ENCODE data around the gene TRIO.

The TRIO gene

GRCh38 chr5:14374100-14374499 is 231.0 kb downstream of the TRIO start:
- ChIA-PET POLR2A (no interaction called here), CTCF (interaction anchor here (1.3 kb wide), 1 partner anchor 25 kb away, joined by 3 read pairs; no protein-coding TSS in a partner anchor)
- no peaks in the 10 kb centered on the region for H3K9me3 ChIP-seq (ENCODE audit: control insufficient read depth, insufficient read depth, low read depth, low read length)

DNA sequence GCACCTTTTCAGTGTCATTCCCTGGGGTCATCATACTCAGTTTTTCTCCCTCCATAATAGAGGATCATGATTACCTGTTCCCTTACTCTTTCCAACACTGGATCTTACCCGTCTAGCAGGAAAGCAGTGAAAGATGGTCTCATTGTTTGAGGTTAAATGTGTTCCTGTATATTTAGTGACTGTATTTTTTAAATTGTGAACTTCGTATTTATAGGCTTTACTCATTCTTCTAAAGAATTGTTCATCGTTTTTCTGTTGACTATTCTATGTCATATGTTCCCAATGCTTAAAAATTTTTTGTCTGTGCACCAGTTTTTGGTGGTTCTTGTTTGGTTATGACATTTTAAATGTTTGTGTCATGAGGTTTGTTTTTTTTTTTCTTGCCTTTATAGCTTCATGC is 233.6 kb downstream of the TRIO start:
- ChIA-PET CTCF (interaction anchor here (0.7 to 2.5 kb wide), 3 partner anchors 12 to 25 kb away, joined by 3 to 8 read pairs (median 3); no protein-coding TSS in a partner anchor), POLR2A (no interaction called here)
- peaks cover 55 to 90% of the 10 kb centered on the region in 2 experiments for H3K36me3 ChIP-seq (ENCODE audit: control insufficient read depth in 2 of 2, insufficient read depth in 1 of 2, low read length in 2 of 2)

More at GRCh38 chr5:14374100-14374499, 231.0 kb downstream of the TRIO start:
- no peak overlapping the region for H3K27ac ChIP-seq (ENCODE audit: extremely low read depth, low read depth, low read length)
- no peaks in the 10 kb centered on the region for H3K4me1 ChIP-seq (ENCODE audit: control insufficient read depth, insufficient read depth, low read length)
- H3K36me3 ChIP-seq (ENCODE audit: control insufficient read depth in 2 of 2, insufficient read depth in 1 of 2, low read length in 2 of 2): peaks cover 60 to 86% of the 10 kb centered on the region in 2 experiments
- no peak for TF ChIP-seq ZNF677 (tag by site-specific recombination; IDR thresholded peaks at IDR 0.05)
- TF ChIP-seq, protein P1, sequence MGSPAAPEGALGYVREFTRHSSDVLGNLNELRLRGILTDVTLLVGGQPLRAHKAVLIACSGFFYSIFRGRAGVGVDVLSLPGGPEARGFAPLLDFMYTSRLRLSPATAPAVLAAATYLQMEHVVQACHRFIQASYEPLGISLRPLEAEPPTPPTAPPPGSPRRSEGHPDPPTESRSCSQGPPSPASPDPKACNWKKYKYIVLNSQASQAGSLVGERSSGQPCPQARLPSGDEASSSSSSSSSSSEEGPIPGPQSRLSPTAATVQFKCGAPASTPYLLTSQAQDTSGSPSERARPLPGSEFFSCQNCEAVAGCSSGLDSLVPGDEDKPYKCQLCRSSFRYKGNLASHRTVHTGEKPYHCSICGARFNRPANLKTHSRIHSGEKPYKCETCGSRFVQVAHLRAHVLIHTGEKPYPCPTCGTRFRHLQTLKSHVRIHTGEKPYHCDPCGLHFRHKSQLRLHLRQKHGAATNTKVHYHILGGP (tag by site-specific recombination; IDR thresholded peaks at IDR 0.05): no peak
- no peak for TF ChIP-seq ZNF544 (tag by site-specific recombination; IDR thresholded peaks at IDR 0.05)
- TF ChIP-seq KLF9 (tag by site-specific recombination; IDR thresholded peaks at IDR 0.05; ENCODE audit: low read depth): no peak
- TF ChIP-seq ZNF629 (tag by site-specific recombination; IDR thresholded peaks at IDR 0.05): no peak
- no peak for TF ChIP-seq ZNF621 (tag by site-specific recombination; IDR thresholded peaks at IDR 0.05)
- no peak for TF ChIP-seq ZNF426 (tag by site-specific recombination; IDR thresholded peaks at IDR 0.05)
- TF ChIP-seq GLI2 (tag by site-specific recombination; IDR thresholded peaks at IDR 0.05; ENCODE audit: borderline replicate concordance, low read depth): no peak
- no peak for TF ChIP-seq KLF7 (tag by site-specific recombination; IDR thresholded peaks at IDR 0.05; ENCODE audit: borderline replicate concordance)
- TF ChIP-seq ZNF777 (tag by site-specific recombination; IDR thresholded peaks at IDR 0.05; ENCODE audit: borderline replicate concordance): no peak
- no peak for TF ChIP-seq ZNF791 (tag by site-specific recombination; IDR thresholded peaks at IDR 0.05)
- no peak for TF ChIP-seq GLI4 (tag by site-specific recombination; IDR thresholded peaks at IDR 0.05)
- no peak for TF ChIP-seq ZNF148 (tag by site-specific recombination; IDR thresholded peaks at IDR 0.05; ENCODE audit: borderline replicate concordance)
- TF ChIP-seq ZSCAN23 (tag by site-specific recombination; IDR thresholded peaks at IDR 0.05): no peak
- TF ChIP-seq, protein P2, sequence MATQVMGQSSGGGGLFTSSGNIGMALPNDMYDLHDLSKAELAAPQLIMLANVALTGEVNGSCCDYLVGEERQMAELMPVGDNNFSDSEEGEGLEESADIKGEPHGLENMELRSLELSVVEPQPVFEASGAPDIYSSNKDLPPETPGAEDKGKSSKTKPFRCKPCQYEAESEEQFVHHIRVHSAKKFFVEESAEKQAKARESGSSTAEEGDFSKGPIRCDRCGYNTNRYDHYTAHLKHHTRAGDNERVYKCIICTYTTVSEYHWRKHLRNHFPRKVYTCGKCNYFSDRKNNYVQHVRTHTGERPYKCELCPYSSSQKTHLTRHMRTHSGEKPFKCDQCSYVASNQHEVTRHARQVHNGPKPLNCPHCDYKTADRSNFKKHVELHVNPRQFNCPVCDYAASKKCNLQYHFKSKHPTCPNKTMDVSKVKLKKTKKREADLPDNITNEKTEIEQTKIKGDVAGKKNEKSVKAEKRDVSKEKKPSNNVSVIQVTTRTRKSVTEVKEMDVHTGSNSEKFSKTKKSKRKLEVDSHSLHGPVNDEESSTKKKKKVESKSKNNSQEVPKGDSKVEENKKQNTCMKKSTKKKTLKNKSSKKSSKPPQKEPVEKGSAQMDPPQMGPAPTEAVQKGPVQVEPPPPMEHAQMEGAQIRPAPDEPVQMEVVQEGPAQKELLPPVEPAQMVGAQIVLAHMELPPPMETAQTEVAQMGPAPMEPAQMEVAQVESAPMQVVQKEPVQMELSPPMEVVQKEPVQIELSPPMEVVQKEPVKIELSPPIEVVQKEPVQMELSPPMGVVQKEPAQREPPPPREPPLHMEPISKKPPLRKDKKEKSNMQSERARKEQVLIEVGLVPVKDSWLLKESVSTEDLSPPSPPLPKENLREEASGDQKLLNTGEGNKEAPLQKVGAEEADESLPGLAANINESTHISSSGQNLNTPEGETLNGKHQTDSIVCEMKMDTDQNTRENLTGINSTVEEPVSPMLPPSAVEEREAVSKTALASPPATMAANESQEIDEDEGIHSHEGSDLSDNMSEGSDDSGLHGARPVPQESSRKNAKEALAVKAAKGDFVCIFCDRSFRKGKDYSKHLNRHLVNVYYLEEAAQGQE (tag by site-specific recombination; IDR thresholded peaks at IDR 0.05): no peak
- TF ChIP-seq ZNF624 (tag by site-specific recombination; IDR thresholded peaks at IDR 0.05): no peak
- TF ChIP-seq, protein P3, sequence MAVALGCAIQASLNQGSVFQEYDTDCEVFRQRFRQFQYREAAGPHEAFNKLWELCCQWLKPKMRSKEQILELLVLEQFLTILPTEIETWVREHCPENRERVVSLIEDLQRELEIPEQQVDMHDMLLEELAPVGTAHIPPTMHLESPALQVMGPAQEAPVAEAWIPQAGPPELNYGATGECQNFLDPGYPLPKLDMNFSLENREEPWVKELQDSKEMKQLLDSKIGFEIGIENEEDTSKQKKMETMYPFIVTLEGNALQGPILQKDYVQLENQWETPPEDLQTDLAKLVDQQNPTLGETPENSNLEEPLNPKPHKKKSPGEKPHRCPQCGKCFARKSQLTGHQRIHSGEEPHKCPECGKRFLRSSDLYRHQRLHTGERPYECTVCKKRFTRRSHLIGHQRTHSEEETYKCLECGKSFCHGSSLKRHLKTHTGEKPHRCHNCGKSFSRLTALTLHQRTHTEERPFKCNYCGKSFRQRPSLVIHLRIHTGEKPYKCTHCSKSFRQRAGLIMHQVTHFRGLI (tag by site-specific recombination; IDR thresholded peaks at IDR 0.05): no peak
- no peak for TF ChIP-seq ZNF366 (tag by site-specific recombination; conservative IDR thresholded peaks at IDR 0.05)
- TF ChIP-seq ZNF596 (tag by site-specific recombination; IDR thresholded peaks at IDR 0.05): no peak
- H3K4me3 ChIP-seq (ENCODE audit: low read depth, low read length): no peak overlapping the region

More for the DNA sequence above, 233.6 kb downstream of the TRIO start:
- Histone ChIP-seq H3K4me1 (ENCODE audit: control insufficient read depth, insufficient read depth, low read length) (no peaks in the 10 kb centered on the region), H3K4me3 (ENCODE audit: low read depth, low read length) (no peak overlapping the region), H3K9me3 (ENCODE audit: control insufficient read depth, insufficient read depth, low read depth, low read length) (no peaks in the 10 kb centered on the region), H3K27ac (ENCODE audit: extremely low read depth, low read depth, low read length) (no peak overlapping the region)
- no peak for TF ChIP-seq ZNF560 (tag by site-specific recombination; IDR thresholded peaks at IDR 0.05; ENCODE audit: borderline replicate concordance)
- TF ChIP-seq ZNF214 (tag by site-specific recombination; IDR thresholded peaks at IDR 0.05; ENCODE audit: borderline replicate concordance): no peak
- no peak for TF ChIP-seq IKZF3 (tag by site-specific recombination; IDR thresholded peaks at IDR 0.05)
- no peak for TF ChIP-seq MYNN (tag by site-specific recombination; IDR thresholded peaks at IDR 0.05; ENCODE audit: borderline replicate concordance)
- no peak for TF ChIP-seq ZNF311 (tag by site-specific recombination; IDR thresholded peaks at IDR 0.05; ENCODE audit: borderline replicate concordance)
- no peak for TF ChIP-seq ZNF211 (tag by site-specific recombination; IDR thresholded peaks at IDR 0.05; ENCODE audit: low read depth)
- no peak for TF ChIP-seq ZNF239 (tag by site-specific recombination; IDR thresholded peaks at IDR 0.05)
- TF ChIP-seq ZNF169 (tag by site-specific recombination; IDR thresholded peaks at IDR 0.05): no peak
